OCI-LY3 (cell line): Measurements from ENCODE around the gene GATAD2B.

Source experiments
- H2AFZ ChIP-seq: fragments of 200-600, 300-600 bp; shearing (Covaris generic); 2 replicates; pipeline ENCODE4 v1.6.0; 2014; ENCODE audit warnings: antibody characterized with exemption, low read depth, low read length
- H3K27ac ChIP-seq: fragments of 200-600, 300-600 bp; sonication (generic); 2 replicates; pipeline ENCODE4 v1.5.1; 2014; ENCODE audit warnings: mild to moderate bottlenecking, low read length, moderate library complexity, mixed read lengths
- H3K27me3 ChIP-seq: fragments of 200-600, 300-600 bp; sonication (generic); 2 replicates; pipeline ENCODE4 v1.6.1; 2014; ENCODE audit warnings: low read depth, low read length, mixed read lengths
- H3K36me3 ChIP-seq: fragments of 200-600, 300-600 bp; sonication (generic); replicated peaks from 2 replicates; pipeline ENCODE3; 2014; ENCODE audit warnings: low read depth, low read length, mixed read lengths
- H3K4me1 ChIP-seq: fragments of 300-600, 200-600 bp; sonication (generic); 2 replicates; pipeline ENCODE4 v1.6.1; 2014; ENCODE audit warnings: low read length, mixed read lengths
- H3K4me2 ChIP-seq: fragments of 200-600, 300-600 bp; sonication (generic); 2 replicates; pipeline ENCODE4 v1.6.1; 2014; ENCODE audit warnings: low read length, mixed read lengths
- H3K4me3 ChIP-seq: fragments of 300-600, 200-600 bp; sonication (generic); 2 replicates; pipeline ENCODE4 v1.5.1; 2014; ENCODE audit warnings: antibody characterized with exemption, mild to moderate bottlenecking, low read length, moderate library complexity
- H3K79me2 ChIP-seq: fragments of 300-600, 200-600 bp; shearing (Covaris generic); 2 replicates; pipeline ENCODE4 v1.6.1; 2014; ENCODE audit warnings: mild to moderate bottlenecking, low read length, mixed read lengths
- H3K9ac ChIP-seq: fragments of 300-600, 200-600 bp; shearing (Covaris generic); 2 replicates; pipeline ENCODE4 v1.6.0; 2014; ENCODE audit warnings: mild to moderate bottlenecking, low read length, moderate library complexity
- H3K9me3 ChIP-seq: fragments of 200-600, 300-600 bp; shearing (Covaris generic); 2 replicates; pipeline ENCODE4 v1.6.1; 2014; ENCODE audit warnings: low read length, mixed read lengths; ENCODE audit not compliant: insufficient read depth
- H4K20me1 ChIP-seq: fragments of 200-600, 300-600 bp; sonication (generic); 2 replicates; pipeline ENCODE4 v1.6.1; 2016; ENCODE audit warnings: low read length, mixed read lengths; ENCODE audit not compliant: insufficient read depth
- EZH2phosphoT487 ChIP-seq: fragments of 200-600 bp; shearing (Covaris generic); IDR thresholded peaks from 2 replicates; pipeline ENCODE4 v1.6.1; 2018; ENCODE audit warnings: antibody characterized with exemption, mixed run types, low read depth
- TF ChIP-seq, protein P1 (sequence below): fragments of 200-600, 300-600 bp; sonication (generic); IDR thresholded peaks from 2 replicates; pipeline ENCODE4 v1.5.1; 2014; ENCODE audit warnings: antibody characterized with exemption, low read length, low read depth

The GATAD2B gene

DNA sequence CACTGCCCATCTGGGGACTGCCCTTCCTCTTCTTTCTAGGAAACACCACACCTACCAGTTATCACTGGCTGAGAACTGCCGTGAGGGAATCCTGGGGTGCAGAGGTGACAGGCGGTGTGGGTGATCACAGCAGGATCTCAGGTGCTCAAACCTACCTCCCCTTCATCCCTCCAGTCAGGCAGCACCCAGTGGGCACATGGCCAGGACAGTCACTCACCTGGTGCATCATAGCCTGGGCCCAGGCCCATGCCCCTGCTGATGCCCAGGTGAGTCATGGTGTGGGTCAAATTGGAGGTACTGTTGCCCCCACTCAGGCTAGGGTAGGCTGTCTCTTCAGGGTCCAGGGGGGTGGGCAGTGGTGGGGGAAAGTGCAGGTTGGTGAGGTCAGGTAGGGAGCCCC lies 29.0 kb upstream of the GATAD2B start:
- peaks cover 79% of the 10 kb centered on the region for H3K36me3 ChIP-seq
- TF ChIP-seq, protein P1, sequence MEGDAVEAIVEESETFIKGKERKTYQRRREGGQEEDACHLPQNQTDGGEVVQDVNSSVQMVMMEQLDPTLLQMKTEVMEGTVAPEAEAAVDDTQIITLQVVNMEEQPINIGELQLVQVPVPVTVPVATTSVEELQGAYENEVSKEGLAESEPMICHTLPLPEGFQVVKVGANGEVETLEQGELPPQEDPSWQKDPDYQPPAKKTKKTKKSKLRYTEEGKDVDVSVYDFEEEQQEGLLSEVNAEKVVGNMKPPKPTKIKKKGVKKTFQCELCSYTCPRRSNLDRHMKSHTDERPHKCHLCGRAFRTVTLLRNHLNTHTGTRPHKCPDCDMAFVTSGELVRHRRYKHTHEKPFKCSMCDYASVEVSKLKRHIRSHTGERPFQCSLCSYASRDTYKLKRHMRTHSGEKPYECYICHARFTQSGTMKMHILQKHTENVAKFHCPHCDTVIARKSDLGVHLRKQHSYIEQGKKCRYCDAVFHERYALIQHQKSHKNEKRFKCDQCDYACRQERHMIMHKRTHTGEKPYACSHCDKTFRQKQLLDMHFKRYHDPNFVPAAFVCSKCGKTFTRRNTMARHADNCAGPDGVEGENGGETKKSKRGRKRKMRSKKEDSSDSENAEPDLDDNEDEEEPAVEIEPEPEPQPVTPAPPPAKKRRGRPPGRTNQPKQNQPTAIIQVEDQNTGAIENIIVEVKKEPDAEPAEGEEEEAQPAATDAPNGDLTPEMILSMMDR: no peak
- TF ChIP-seq EZH2phosphoT487: no peak
- peaks cover 59% of the 10 kb centered on the region for H3K4me1 ChIP-seq
- H2AFZ ChIP-seq: no peak overlapping the region
- no peaks in the 10 kb centered on the region for H3K27me3 ChIP-seq
- H3K4me3 ChIP-seq: no peak overlapping the region
- no peak overlapping the region for H3K4me2 ChIP-seq
- peaks cover 75% of the 10 kb centered on the region for H3K79me2 ChIP-seq
- H3K9me3 ChIP-seq: no peaks in the 10 kb centered on the region
- H3K27ac ChIP-seq: no peak overlapping the region
- peaks cover 44% of the 10 kb centered on the region for H4K20me1 ChIP-seq
- no peak overlapping the region for H3K9ac ChIP-seq

DNA sequence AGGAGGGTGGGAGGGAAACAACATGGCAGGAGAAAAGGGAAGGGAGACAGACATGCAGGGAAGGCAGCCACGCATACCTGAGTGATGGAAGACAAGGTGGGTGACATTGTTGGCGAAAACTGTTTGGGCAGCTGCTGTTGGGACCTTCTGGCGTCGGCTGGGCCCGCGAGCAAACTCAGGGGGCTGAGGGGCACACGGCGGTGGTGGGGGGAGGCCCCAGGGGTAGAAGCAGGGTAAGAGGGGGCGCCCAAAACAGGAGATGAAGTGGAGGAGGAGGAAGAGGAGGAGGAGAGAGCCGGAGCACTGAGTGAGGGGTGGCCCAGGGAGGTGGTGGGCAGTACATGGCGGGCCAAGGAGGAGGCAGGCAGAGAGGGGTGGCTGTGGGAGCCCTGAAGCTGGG lies 28.4 kb upstream of the GATAD2B start:
- 0 out of 2 replicates have a peak overlapping the region, but pooled peaks have one; percentile 0 for H3K27ac ChIP-seq
- H3K79me2 ChIP-seq: peaks cover 68% of the 10 kb centered on the region
- no peak overlapping the region for H2AFZ ChIP-seq
- H3K4me1 ChIP-seq: peaks cover 55% of the 10 kb centered on the region
- H3K27me3 ChIP-seq: no peaks in the 10 kb centered on the region
- H3K9ac ChIP-seq: no peak overlapping the region
- H3K4me2 ChIP-seq: no peak overlapping the region
- peaks cover 38% of the 10 kb centered on the region for H4K20me1 ChIP-seq
- no peak for TF ChIP-seq EZH2phosphoT487
- TF ChIP-seq, protein P1: no peak
- no peaks in the 10 kb centered on the region for H3K9me3 ChIP-seq
- H3K36me3 ChIP-seq: peaks cover 74% of the 10 kb centered on the region
- H3K4me3 ChIP-seq: no peak overlapping the region

DNA sequence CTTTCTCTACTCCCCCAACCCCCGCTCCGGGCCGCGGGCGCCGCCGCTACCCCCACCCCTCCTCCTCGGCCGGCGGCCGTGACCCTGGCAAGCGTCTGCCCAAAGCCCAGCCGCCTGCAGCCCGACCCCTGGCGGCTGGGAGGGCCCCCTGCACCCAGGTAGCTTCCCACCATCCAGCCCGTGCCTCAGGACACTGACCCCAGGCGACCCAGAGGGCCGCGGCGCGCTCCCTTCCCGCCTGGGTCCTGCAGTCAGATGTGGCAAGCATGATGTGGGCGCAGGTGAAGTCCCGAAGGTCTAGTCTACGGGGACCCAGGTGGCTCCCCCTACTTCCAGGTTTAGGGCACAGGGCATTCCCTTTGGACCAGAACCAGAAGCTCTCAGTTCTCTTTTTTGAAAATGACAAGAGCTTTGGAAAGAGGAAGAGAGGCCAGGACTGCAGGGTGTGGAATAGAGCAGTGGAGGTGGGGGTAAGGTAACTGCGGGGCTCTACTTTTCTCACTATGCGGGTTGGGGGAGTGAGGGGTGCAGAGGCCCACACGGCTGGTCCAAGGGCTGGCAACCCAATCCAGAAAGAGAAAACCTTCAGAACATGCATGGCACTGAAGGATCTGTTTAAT lies 24.0 kb upstream of the GATAD2B start, which contains the start of gene DENND4B:
Gene DENND4B (minus strand): TSS at position 97 of the 620 bp plus-strand sequence. CDS start 2,344 bp downstream, outside the sequence.
- Histone ChIP-seq H4K20me1 (0 out of 2 replicates have a peak, but pooled peaks cover under 1% of the 10 kb centered on the region), H3K4me2 (peak within 1 kb of the TSS; percentile 94), H3K36me3 (peaks cover 63% of the 10 kb centered on the region), H3K79me2 (peaks cover 59% of the 10 kb centered on the region), H2AFZ (no peak within 1 kb of the TSS), H3K9ac (peak within 1 kb of the TSS; percentile 98), H3K9me3 (no peaks in the 10 kb centered on the region), H3K27ac (peak within 1 kb of the TSS; percentile 94), H3K27me3 (no peaks in the 10 kb centered on the region), H3K4me1 (peaks cover 53% of the 10 kb centered on the region), H3K4me3 (peak within 1 kb of the TSS; percentile 83)
- TF ChIP-seq, protein P1: peak; percentile 81
- TF ChIP-seq EZH2phosphoT487: no peak

DNA sequence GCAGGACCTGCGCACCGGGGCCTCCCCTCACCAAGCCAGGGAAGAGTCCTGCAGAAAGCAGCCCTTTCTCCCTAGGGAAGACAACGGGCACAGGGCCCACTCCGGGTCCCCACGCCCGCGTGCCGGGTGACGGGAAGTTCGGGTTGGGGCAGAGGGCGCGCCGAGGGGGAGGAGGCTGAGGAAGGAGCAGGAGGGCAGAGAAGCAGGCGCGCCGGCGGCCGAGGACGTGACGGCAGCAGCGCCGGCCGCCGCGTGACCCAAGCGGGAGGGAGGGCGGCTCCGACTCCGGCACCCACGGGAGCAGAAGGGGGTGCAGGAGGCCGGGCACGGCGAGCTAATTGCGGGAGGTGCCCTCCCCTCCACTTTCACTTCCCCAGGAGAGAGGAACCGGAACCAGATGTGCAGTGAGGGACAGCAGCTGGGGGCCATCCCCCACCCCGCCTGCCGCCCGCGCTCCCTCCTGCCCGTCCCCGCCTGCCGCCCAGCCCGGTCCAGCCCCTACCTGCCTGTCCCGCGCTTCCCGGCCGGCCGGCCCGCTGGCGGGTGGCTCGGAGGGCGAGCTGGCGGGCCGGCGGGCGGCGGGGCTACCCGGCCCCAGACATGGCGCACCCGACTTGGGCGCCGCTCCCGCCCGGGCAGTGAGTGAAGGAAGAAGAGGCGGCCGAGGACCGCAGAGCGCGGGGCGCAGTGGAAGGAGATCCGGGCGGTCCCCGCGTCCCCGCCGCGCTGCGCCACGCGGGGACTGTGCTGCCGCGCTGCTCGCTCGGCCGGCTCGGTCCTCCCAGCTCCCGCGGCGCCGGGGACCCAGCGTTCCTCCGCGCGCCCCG lies 23.2 kb upstream of the GATAD2B start:
- Histone ChIP-seq H3K9ac (peak overlapping the region; percentile 98), H4K20me1 (no peaks in the 10 kb centered on the region), H3K9me3 (no peaks in the 10 kb centered on the region), H3K4me1 (peaks cover 53% of the 10 kb centered on the region), H3K4me3 (peak overlapping the region; percentile 83), H3K27me3 (no peaks in the 10 kb centered on the region), H2AFZ (no peak overlapping the region), H3K4me2 (peak overlapping the region; percentile 94), H3K36me3 (peaks cover 64% of the 10 kb centered on the region), H3K27ac (peak overlapping the region; percentile 94), H3K79me2 (peaks cover 54% of the 10 kb centered on the region)
- TF ChIP-seq, protein P1: no peak
- TF ChIP-seq EZH2phosphoT487: no peak
